Stimulated activated CD4-positive, alpha-beta T cell treated with anti-CD3 and anti-CD28 coated beads, Interleukin-2, amount 100 ng/mL, for 24 hours (primary cell): ENCODE measurements around the gene GPR83.
"Not testable (repeated sequence)": the region's sequence is repeated elsewhere in the genome, so short reads cannot be mapped to it uniquely, and the experiment has no call there.

ENCODE experiments used
- DNase-seq, 2 donors: peaks; one replicate each; pipeline ENCODE4 v3.0.0-alpha.2; 2020

GPR83 gene

GRCh38 chr11:94350850-94351563 lies 50.2 kb downstream of the GPR83 start:
- DNase-seq: not testable (repeated sequence)

GRCh38 chr11:94346311-94346710 lies 54.9 kb downstream of the GPR83 start:
- not testable (repeated sequence) for DNase-seq

GRCh38 chr11:94343495-94343894 lies 57.7 kb downstream of the GPR83 start:
- DNase-seq: no peak

GRCh38 chr11:94342250-94342649 lies 59.0 kb downstream of the GPR83 start:
- DNase-seq: no peak

- no peak for DNase-seq
Measured at GRCh38 chr11:94338651-94339050, 62.6 kb downstream of the GPR83 start.

GRCh38 chr11:94336033-94336432 lies 65.2 kb downstream of the GPR83 start:
- DNase-seq: no peak

GRCh38 chr11:94332814-94333213 lies 68.4 kb downstream of the GPR83 start:
- DNase-seq: no peak

GRCh38 chr11:94330789-94331188 lies 70.4 kb downstream of the GPR83 start:
- DNase-seq: no peak

- no peak for DNase-seq
Measured at GRCh38 chr11:94329501-94329900, 71.7 kb downstream of the GPR83 start.

- no peak for DNase-seq
Measured at GRCh38 chr11:94328587-94329080, 72.6 kb downstream of the GPR83 start.
